A549 (cell line): ENCODE measurements around the gene NGEF.

Experiments
- BHLHE40 ChIP-seq: IDR thresholded peaks from 2 replicates; pipeline ENCODE4 v1.6.1; 2012; ENCODE audit warnings: low read depth, low read length, inconsistent platforms
- CEBPB ChIP-seq, 2 experiments: fragments of >200 bp in 1 of 2; sonication (Bioruptor Twin) in 1 of 2; formaldehyde crosslinking in 1 of 2; IDR thresholded peaks; 2 replicates each; pipeline ENCODE4 v1.6.1; 2012 to 2016
- EP300 ChIP-seq, 2 experiments: fragments of >200 bp; sonication (Bioruptor Twin); formaldehyde crosslinking; IDR thresholded peaks; 2 replicates in 1 of 2; 3 replicates in 1 of 2; pipeline ENCODE4 v1.6.1; 2016 to 2017
- JUNB ChIP-seq: fragments of >200 bp; sonication (Bioruptor Twin); formaldehyde crosslinking; IDR thresholded peaks from 2 replicates; pipeline ENCODE4 v1.6.1; 2016
- TF ChIP-seq, protein P1 (sequence below): fragments of >200 bp; sonication (Bioruptor Twin); formaldehyde crosslinking; IDR thresholded peaks from 3 replicates; pipeline ENCODE4 v1.5.1; 2016
- TF ChIP-seq, protein P2 (sequence below): IDR thresholded peaks from 2 replicates; pipeline ENCODE4 v1.6.1; 2012

DNA sequence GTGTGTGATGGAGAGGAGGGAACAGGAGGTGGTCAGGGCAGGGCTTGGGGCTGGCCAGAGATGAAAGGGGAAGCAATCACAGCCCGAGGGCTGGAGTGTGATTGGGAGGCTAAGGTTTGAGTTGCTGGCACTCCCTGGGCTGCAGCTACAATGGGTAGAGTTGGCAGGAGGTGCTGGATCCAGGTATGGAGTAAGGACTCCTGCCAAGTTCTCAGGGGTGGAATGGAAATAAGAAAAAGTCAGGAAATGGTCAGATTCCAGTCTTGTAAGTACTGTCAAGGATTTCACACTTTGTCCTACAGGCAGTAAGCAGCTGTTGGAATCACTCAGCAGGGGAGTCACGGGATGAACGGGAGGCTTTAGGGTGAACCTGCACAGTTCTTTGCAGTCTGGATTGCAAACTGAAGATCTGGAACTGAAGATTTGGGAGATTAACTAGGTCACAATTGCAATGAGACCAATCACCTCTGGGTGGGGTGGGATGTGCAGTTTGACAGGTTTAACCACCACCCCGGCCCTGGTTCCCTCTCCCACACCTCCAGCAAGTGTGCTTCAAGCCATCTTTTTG, 36.2 kb upstream of the NGEF start:
- TF ChIP-seq, protein P1, sequence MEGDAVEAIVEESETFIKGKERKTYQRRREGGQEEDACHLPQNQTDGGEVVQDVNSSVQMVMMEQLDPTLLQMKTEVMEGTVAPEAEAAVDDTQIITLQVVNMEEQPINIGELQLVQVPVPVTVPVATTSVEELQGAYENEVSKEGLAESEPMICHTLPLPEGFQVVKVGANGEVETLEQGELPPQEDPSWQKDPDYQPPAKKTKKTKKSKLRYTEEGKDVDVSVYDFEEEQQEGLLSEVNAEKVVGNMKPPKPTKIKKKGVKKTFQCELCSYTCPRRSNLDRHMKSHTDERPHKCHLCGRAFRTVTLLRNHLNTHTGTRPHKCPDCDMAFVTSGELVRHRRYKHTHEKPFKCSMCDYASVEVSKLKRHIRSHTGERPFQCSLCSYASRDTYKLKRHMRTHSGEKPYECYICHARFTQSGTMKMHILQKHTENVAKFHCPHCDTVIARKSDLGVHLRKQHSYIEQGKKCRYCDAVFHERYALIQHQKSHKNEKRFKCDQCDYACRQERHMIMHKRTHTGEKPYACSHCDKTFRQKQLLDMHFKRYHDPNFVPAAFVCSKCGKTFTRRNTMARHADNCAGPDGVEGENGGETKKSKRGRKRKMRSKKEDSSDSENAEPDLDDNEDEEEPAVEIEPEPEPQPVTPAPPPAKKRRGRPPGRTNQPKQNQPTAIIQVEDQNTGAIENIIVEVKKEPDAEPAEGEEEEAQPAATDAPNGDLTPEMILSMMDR = no peak
- TF ChIP-seq CEBPB (IDR thresholded peaks at IDR 0.05) (no peak), EP300 (IDR thresholded peaks at IDR 0.05) (no peak), BHLHE40 (no peak), JUNB (no peak)
- TF ChIP-seq, protein P2, sequence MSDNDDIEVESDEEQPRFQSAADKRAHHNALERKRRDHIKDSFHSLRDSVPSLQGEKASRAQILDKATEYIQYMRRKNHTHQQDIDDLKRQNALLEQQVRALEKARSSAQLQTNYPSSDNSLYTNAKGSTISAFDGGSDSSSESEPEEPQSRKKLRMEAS = no peak
